HepG2 (cell line): ENCODE results near the gene C1R. TPM values are rescaled to one million over a fixed set of nuclear protein-coding genes. Genes with fewer than 3 reads are reported as not detected.

Source experiments
- ATAC-seq: fragments of 200-7000 bp; cut with Tn5 transposase; 3 replicates; pipeline ENCODE4 v1.9.1; 2020; ENCODE audit warnings: mild to moderate bottlenecking, moderate library complexity
- BruUV-seq: library from RNA; stranded (reverse); fragments of 400-500 nt; replicated peaks from 2 replicates; lab custom pipeline; 2021; lab: Mats Ljungman, UMichigan
- CTCF ChIA-PET: fragments of 300-600 bp; formaldehyde crosslinking; extraction: SDS; loops from one replicate; lab custom pipeline; 2021; ENCODE audit warnings: low total read pairs, inconsistent platforms, low intra/inter-chr PET ratio; lab: Yijun Ruan, JAX
- POLR2A ChIA-PET: fragments of 350-600 bp; sonication (Branson Sonifier 250); formaldehyde crosslinking; loops from one replicate; lab custom pipeline; 2020; ENCODE audit warnings: antibody characterized with exemption, inconsistent platforms; lab: Yijun Ruan, JAX
- DNase-seq: peaks from one replicate; pipeline ENCODE4 v3.0.0-alpha.2; 2015; ENCODE audit warnings: low spot score
- FAIRE-seq: peaks from 3 replicates; lab custom pipeline; 2011; peaks lifted over from hg19 to GRCh38; lab: Jason Lieb, UNC
- H2AFZ ChIP-seq: one replicate; pipeline ENCODE4 v1.6.1; 2011; ENCODE audit warnings: low read length, inconsistent platforms
- H3K27ac ChIP-seq: fragments of 300-600 bp; 3 replicates; pipeline ENCODE4 v1.8.0; 2011; ENCODE audit warnings: mixed run types, mild to moderate bottlenecking, mixed read lengths, low read length, inconsistent platforms; ENCODE audit not compliant: insufficient read depth; ENCODE audit errors: extremely low read length
- H3K27me3 ChIP-seq, 2 experiments: fragments of 200-600 bp in 1 of 2; 2 replicates in 1 of 2; 3 replicates in 1 of 2; pipeline versions ENCODE4 v1.6.0 to v1.8.0; 2011; ENCODE audit warnings: low read length in 2 of 2, mild to moderate bottlenecking in 2 of 2, moderate library complexity in 2 of 2, inconsistent platforms in 1 of 2; ENCODE audit not compliant: insufficient read depth in 2 of 2, control insufficient read depth in 1 of 2
- H3K36me3 ChIP-seq, 2 experiments: fragments of 200-600 bp in 1 of 2; replicated peaks in 1 of 2; 2 replicates in 1 of 2; 3 replicates in 1 of 2; pipeline versions ENCODE4 v1.5.1 to v1.8.0; 2011; ENCODE audit warnings: low read length in 2 of 2, inconsistent platforms in 1 of 2; ENCODE audit not compliant: insufficient read depth in 2 of 2, control insufficient read depth in 1 of 2
- H3K4me1 ChIP-seq: 2 replicates; pipeline ENCODE4 v1.5.1; 2012; ENCODE audit warnings: low read length, inconsistent platforms; ENCODE audit not compliant: insufficient read depth
- H3K4me2 ChIP-seq: 2 replicates; pipeline ENCODE4 v1.6.0; 2011; ENCODE audit warnings: low read depth, low read length, inconsistent platforms
- H3K4me3 ChIP-seq, 3 experiments: fragments of 200-600 bp in 1 of 3; sonication (generic), shearing (Covaris generic) in 1 of 3; replicated peaks in 1 of 3; 2 replicates each; pipeline ENCODE4 v1.5.1; 2011 to 2016; ENCODE audit warnings: low read length in 3 of 3, inconsistent platforms in 2 of 3, low read depth in 2 of 3, mild to moderate bottlenecking in 2 of 3, control low read depth in 1 of 3, mixed read lengths in 1 of 3; ENCODE audit not compliant: insufficient read depth in 1 of 3
- H3K79me2 ChIP-seq: one replicate; pipeline ENCODE4 v1.6.1; 2011; ENCODE audit warnings: low read length, inconsistent platforms; ENCODE audit not compliant: insufficient read depth
- H3K9ac ChIP-seq: 2 replicates; pipeline ENCODE4 v1.6.0; 2011; ENCODE audit warnings: mild to moderate bottlenecking, low read depth, low read length, inconsistent platforms; ENCODE audit not compliant: insufficient read depth
- H3K9me3 ChIP-seq: 2 replicates; pipeline ENCODE4 v1.5.1; 2012; ENCODE audit warnings: mild to moderate bottlenecking, low read length
- H4K20me1 ChIP-seq: 2 replicates; pipeline ENCODE4 v1.6.0; 2011; ENCODE audit warnings: inconsistent platforms, mild to moderate bottlenecking, low read length, moderate library complexity; ENCODE audit not compliant: insufficient read depth
- ATRX ChIP-seq: sonication (generic); formaldehyde crosslinking; IDR thresholded peaks from 2 replicates; pipeline ENCODE4 v1.4.0; 2020; ENCODE audit warnings: missing genetic modification reagents, borderline replicate concordance
- DMAP1 ChIP-seq: IDR thresholded peaks from 2 replicates; pipeline ENCODE4 v1.6.1; 2016
- EEA1 ChIP-seq: sonication (generic); formaldehyde crosslinking; IDR thresholded peaks from 2 replicates; pipeline ENCODE4 v1.5.1; 2020; ENCODE audit warnings: mild to moderate bottlenecking, missing genetic modification reagents, borderline replicate concordance
- FIP1L1 ChIP-seq: fragments of 200-400 bp; formaldehyde crosslinking; IDR thresholded peaks from 2 replicates; pipeline ENCODE4 v1.6.1; 2018; ENCODE audit warnings: low read depth, mild to moderate bottlenecking, low read length, moderate library complexity, borderline replicate concordance; ENCODE audit not compliant: insufficient read depth
- KDM5A ChIP-seq: fragments of 200-600 bp; sonication (generic); IDR thresholded peaks from 2 replicates; pipeline ENCODE4 v1.7.0; 2018; ENCODE audit warnings: antibody characterized with exemption, mild to moderate bottlenecking, low read length, borderline replicate concordance
- MBNL3 ChIP-seq: fragments of 250-450 bp; sonication (Bioruptor Pico); conservative IDR thresholded peaks from 2 replicates; pipeline ENCODE4 v1.8.0; 2022; ENCODE audit warnings: mild to moderate bottlenecking, inconsistent platforms
- NR2C2 ChIP-seq: sonication (generic); formaldehyde crosslinking; IDR thresholded peaks from 2 replicates; pipeline ENCODE4 v1.4.0; 2020; ENCODE audit warnings: missing genetic modification reagents, mild to moderate bottlenecking, moderate library complexity, borderline replicate concordance
- RBFOX2 ChIP-seq: fragments of 200-400 bp; formaldehyde crosslinking; IDR thresholded peaks from 2 replicates; pipeline ENCODE4 v1.6.1; 2017; ENCODE audit warnings: low read depth, mild to moderate bottlenecking, low read length
- RXRB ChIP-seq: IDR thresholded peaks from 2 replicates; pipeline ENCODE4 v1.6.1; 2016; ENCODE audit warnings: borderline replicate concordance, missing genetic modification reagents, missing compliant biosample characterization
- THAP7 ChIP-seq: sonication (generic); formaldehyde crosslinking; IDR thresholded peaks from 2 replicates; pipeline ENCODE4 v1.8.1; 2023; ENCODE audit warnings: mild to moderate bottlenecking, missing genetic modification reagents
- ZNF30 ChIP-seq: sonication (generic); formaldehyde crosslinking; IDR thresholded peaks from 2 replicates; pipeline ENCODE4 v1.5.0; 2020; ENCODE audit warnings: mild to moderate bottlenecking, missing genetic modification reagents
- ZNF510 ChIP-seq: sonication (generic); formaldehyde crosslinking; IDR thresholded peaks from 2 replicates; pipeline ENCODE4 v1.4.0; 2020; ENCODE audit warnings: low read depth, mild to moderate bottlenecking, missing genetic modification reagents
- ZNF672 ChIP-seq: sonication (generic); formaldehyde crosslinking; IDR thresholded peaks from 2 replicates; pipeline ENCODE4 v1.8.1; 2022; ENCODE audit warnings: missing genetic modification reagents
- WGBS: methylation state at CpG from one replicate; pipeline ENCODE4 v1.1.6; 2017; ENCODE audit warnings: low lambda C conversion rate; 5-methylcytosine and 5-hydroxymethylcytosine counted together
- in situ Hi-C: cut with HindIII; loops from 2 replicates; pipeline ENCODE4 v1.10.0; 2017; ENCODE audit warnings: low pct_unique_long_range_greater_than_20kb; ENCODE audit not compliant: extremely low pct_ligation_motif_present
- intact Hi-C: fragments of 100-400 bp; cut with micrococcal nuclease; formaldehyde crosslinking; loops from one replicate; pipeline ENCODE4 v1.10.0; 2022; ENCODE audit not compliant: unreplicated experiment
- polyA plus RNA-seq, 8 experiments: library from polyadenylated mRNA; depleted of rRNA in 3 of 8; stranded (reverse) in 7 of 8; unstranded in 1 of 8; fragments of >200 nt; fragmentation: Illumina TruSeq in 4 of 8; extraction: Trizol in 4 of 8; gene quantifications; 2 replicates each; pipeline versions ENCODE4 v1.2.1 to v1.2.3, GENCODE V29; 2011 to 2016; ENCODE audit warnings: low read depth in 4 of 8, missing spikeins in 1 of 8, mixed read lengths in 1 of 8; ENCODE audit not compliant: insufficient read depth in 1 of 8
- total RNA-seq, 5 experiments: library from RNA; depleted of rRNA; stranded (reverse); fragments of >200 nt; fragmentation: Illumina TruSeq; extraction: Trizol; gene quantifications; 2 replicates each; pipeline ENCODE4 v1.2.3, GENCODE V29; 2016; ENCODE audit warnings: low read depth in 1 of 5
- TF ChIP-seq, protein P1 (sequence below): sonication (generic); formaldehyde crosslinking; IDR thresholded peaks from 2 replicates; pipeline ENCODE4 v1.5.1; 2020; ENCODE audit warnings: mild to moderate bottlenecking, missing genetic modification reagents, borderline replicate concordance

C1R gene
- total and polyA plus RNA-seq, 2 of the 13 experiments (the other 11 are each of a cell fraction or from before 2014, with no cell fraction given): 3.5 to 6.5 TPM

- in situ Hi-C loops: loop anchor here (5.0 kb wide), 1 partner anchor 57 kb away; the partner anchor contains the start of gene PEX5
- FAIRE-seq (no peak), DNase-seq (peak; percentile 69), ATAC-seq (peak; percentile 69)
- 2% methylated on average over 23 of the region's 40 CpGs for WGBS
- peaks cover 61% of the 10 kb centered on the region for H3K4me1 ChIP-seq
- peaks cover 27% of the 10 kb centered on the region for H3K79me2 ChIP-seq
- H3K4me3 ChIP-seq: peak within 1 kb of the TSS; percentile 76 to 92 (median 88)
- ChIA-PET CTCF (no interaction called here), POLR2A (interaction anchor here (0.8 to 3.5 kb wide), 8 partner anchors 10 to 187 kb away, joined by 3 to 25 read pairs (median 5); partner anchors contain the start of genes C12orf57, C1RL and RNU7-1)
- H3K36me3 ChIP-seq: peaks cover 5 to 21% of the 10 kb centered on the region in 2 experiments; a peak in 3 of 5 replicates
- no peaks in the 10 kb centered on the region for H3K9me3 ChIP-seq
- intact Hi-C loops: loop anchor here (1.0 kb wide), 1 partner anchor 70 kb away; the partner anchor contains the start of gene C1S
- H2AFZ ChIP-seq: no peak within 1 kb of the TSS
- peak within 1 kb of the TSS; percentile 92 for H3K27ac ChIP-seq
- BruUV-seq: no TSS peak
- peaks cover 12% of the 10 kb centered on the region for H4K20me1 ChIP-seq
- no peaks in the 10 kb centered on the region; a peak in 1 of 5 replicates for H3K27me3 ChIP-seq
- H3K4me2 ChIP-seq: peak within 1 kb of the TSS; percentile 96
- H3K9ac ChIP-seq: peak within 1 kb of the TSS; percentile 75
- no peak for TF ChIP-seq DMAP1
- no peak for TF ChIP-seq ZNF672 (CRISPR knock-in tag)
- no peak; the same call in 1 of the 2 replicates for TF ChIP-seq KDM5A
- peak; percentile 32; the same call in 1 of the 2 replicates for TF ChIP-seq EEA1 (CRISPR knock-in tag)
- TF ChIP-seq ATRX (CRISPR knock-in tag): no peak
- TF ChIP-seq FIP1L1: no peak
- TF ChIP-seq RXRB (CRISPR knock-in tag): 0 out of 2 replicates have a peak, but pooled peaks have one; percentile 21
- no peak for TF ChIP-seq ZNF30 (CRISPR knock-in tag)
- TF ChIP-seq, protein P1, sequence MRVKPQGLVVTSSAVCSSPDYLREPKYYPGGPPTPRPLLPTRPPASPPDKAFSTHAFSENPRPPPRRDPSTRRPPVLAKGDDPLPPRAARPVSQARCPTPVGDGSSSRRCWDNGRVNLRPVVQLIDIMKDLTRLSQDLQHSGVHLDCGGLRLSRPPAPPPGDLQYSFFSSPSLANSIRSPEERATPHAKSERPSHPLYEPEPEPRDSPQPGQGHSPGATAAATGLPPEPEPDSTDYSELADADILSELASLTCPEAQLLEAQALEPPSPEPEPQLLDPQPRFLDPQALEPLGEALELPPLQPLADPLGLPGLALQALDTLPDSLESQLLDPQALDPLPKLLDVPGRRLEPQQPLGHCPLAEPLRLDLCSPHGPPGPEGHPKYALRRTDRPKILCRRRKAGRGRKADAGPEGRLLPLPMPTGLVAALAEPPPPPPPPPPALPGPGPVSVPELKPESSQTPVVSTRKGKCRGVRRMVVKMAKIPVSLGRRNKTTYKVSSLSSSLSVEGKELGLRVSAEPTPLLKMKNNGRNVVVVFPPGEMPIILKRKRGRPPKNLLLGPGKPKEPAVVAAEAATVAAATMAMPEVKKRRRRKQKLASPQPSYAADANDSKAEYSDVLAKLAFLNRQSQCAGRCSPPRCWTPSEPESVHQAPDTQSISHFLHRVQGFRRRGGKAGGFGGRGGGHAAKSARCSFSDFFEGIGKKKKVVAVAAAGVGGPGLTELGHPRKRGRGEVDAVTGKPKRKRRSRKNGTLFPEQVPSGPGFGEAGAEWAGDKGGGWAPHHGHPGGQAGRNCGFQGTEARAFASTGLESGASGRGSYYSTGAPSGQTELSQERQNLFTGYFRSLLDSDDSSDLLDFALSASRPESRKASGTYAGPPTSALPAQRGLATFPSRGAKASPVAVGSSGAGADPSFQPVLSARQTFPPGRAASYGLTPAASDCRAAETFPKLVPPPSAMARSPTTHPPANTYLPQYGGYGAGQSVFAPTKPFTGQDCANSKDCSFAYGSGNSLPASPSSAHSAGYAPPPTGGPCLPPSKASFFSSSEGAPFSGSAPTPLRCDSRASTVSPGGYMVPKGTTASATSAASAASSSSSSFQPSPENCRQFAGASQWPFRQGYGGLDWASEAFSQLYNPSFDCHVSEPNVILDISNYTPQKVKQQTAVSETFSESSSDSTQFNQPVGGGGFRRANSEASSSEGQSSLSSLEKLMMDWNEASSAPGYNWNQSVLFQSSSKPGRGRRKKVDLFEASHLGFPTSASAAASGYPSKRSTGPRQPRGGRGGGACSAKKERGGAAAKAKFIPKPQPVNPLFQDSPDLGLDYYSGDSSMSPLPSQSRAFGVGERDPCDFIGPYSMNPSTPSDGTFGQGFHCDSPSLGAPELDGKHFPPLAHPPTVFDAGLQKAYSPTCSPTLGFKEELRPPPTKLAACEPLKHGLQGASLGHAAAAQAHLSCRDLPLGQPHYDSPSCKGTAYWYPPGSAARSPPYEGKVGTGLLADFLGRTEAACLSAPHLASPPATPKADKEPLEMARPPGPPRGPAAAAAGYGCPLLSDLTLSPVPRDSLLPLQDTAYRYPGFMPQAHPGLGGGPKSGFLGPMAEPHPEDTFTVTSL (CRISPR knock-in tag): no peak
- no peak for TF ChIP-seq NR2C2 (CRISPR knock-in tag)
- TF ChIP-seq MBNL3: no peak
- TF ChIP-seq ZNF510 (CRISPR knock-in tag): no peak
- no peak for TF ChIP-seq THAP7 (CRISPR knock-in tag)
- peak; percentile 74 for TF ChIP-seq RBFOX2
Observed at GRCh38 chr12:7129872-7130691, 37.8 kb upstream of the C1R start, which contains the start of gene CLSTN3. Gene CLSTN3 (plus strand): TSS chr12:7130371. CDS start chr12:7130649, 278 bp downstream.
